ENCODE results near the gene ACSF3. TPM values are rescaled to one million over a fixed set of nuclear protein-coding genes. Genes with fewer than 3 reads are reported as not detected.
"Not testable (repeated sequence)": the region's sequence is repeated elsewhere in the genome, so short reads cannot be mapped to it uniquely, and the experiment has no call there.

Gene ACSF3
- total and polyA plus RNA-seq, 2 experiments from 2014 or later, result 27.6 to 32.2 TPM

DNA sequence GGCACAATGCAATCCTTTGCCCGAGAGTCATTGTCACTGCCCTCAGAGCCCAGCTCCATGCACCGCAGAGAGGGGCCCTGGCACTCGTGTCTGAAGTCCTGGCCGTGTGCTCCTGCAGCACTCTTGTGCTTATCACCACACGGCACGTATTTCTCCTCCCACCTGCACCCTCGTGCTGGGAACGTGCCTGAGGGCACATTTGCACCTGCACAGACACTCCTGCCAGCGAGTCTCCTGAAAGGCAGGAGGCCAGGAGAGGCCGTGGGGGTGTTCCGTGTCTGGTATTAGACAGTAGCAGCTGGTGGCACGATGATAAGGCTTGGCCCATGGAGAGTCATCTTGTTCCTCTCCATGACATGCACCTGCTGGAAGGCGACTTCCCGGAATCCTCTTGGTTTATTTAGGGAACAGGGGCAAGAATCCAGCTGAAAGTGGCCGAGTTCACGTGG is 3.4 kb upstream of the ACSF3 start:
- Histone ChIP-seq H3K36me3 (no peaks in the 10 kb centered on the region), H3K27ac (no peak overlapping the region), H3K9me3 (ENCODE audit: low read depth) (no peaks in the 10 kb centered on the region), H3K4me1 (ENCODE audit: low read depth) (peaks cover 8% of the 10 kb centered on the region), H3K27me3 (peaks cover 15% of the 10 kb centered on the region), H3K4me3 (no peak overlapping the region)
- TF ChIP-seq, protein P1, sequence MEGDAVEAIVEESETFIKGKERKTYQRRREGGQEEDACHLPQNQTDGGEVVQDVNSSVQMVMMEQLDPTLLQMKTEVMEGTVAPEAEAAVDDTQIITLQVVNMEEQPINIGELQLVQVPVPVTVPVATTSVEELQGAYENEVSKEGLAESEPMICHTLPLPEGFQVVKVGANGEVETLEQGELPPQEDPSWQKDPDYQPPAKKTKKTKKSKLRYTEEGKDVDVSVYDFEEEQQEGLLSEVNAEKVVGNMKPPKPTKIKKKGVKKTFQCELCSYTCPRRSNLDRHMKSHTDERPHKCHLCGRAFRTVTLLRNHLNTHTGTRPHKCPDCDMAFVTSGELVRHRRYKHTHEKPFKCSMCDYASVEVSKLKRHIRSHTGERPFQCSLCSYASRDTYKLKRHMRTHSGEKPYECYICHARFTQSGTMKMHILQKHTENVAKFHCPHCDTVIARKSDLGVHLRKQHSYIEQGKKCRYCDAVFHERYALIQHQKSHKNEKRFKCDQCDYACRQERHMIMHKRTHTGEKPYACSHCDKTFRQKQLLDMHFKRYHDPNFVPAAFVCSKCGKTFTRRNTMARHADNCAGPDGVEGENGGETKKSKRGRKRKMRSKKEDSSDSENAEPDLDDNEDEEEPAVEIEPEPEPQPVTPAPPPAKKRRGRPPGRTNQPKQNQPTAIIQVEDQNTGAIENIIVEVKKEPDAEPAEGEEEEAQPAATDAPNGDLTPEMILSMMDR (IDR thresholded peaks at IDR 0.05; ENCODE audit: low read depth, low read length), result no peak
- DNase-seq (ENCODE audit: low read depth in 1 of 2, low spot score in 1 of 2), result no peak

DNA sequence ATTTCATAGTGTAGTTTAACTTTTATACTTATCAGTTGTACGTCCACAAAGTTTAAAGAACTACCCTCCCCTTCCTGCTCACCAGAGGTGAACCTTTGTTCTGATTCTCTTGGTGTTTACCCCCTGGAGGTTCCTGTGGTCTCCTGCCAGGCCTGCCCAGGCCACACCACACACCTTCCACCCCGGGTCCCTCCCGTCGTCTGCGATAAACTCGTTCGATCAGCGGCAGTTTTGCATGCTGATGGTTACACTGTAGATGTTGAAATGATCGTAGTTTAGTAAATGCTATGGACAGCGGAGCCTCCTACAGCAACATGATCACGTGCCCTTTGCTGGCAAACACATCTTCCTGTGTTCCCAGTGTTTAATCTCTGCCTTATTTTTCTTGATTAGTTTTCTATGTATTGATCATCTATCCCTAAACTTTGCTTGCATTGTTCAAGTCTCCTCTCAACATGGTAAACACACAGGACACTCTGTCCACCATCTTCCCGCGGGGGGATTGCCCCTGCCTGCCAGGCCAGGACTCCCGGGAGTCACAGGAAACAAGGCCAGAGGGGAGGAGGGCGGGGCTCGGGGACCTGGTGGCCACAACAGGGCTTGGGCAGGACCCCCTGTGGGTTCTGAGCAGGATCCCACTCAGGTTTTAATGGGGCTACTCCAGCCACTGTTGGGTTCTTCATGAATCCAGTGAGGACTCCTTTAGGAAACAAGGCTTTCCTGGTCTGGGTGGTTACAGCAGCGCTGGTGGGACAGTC is 2.8 kb upstream of the ACSF3 start:
- H3K36me3 ChIP-seq, result no peaks in the 10 kb centered on the region
- H3K4me3 ChIP-seq, result no peak overlapping the region
- peaks cover 15% of the 10 kb centered on the region for H3K27me3 ChIP-seq
- no peaks in the 10 kb centered on the region for H3K9me3 ChIP-seq (ENCODE audit: low read depth)
- peaks cover 8% of the 10 kb centered on the region for H3K4me1 ChIP-seq (ENCODE audit: low read depth)
- H3K27ac ChIP-seq, result no peak overlapping the region
- DNase-seq (ENCODE audit: low read depth in 1 of 2, low spot score in 1 of 2), result no peak
- TF ChIP-seq, protein P1 (IDR thresholded peaks at IDR 0.05; ENCODE audit: low read depth, low read length), result no peak

DNA sequence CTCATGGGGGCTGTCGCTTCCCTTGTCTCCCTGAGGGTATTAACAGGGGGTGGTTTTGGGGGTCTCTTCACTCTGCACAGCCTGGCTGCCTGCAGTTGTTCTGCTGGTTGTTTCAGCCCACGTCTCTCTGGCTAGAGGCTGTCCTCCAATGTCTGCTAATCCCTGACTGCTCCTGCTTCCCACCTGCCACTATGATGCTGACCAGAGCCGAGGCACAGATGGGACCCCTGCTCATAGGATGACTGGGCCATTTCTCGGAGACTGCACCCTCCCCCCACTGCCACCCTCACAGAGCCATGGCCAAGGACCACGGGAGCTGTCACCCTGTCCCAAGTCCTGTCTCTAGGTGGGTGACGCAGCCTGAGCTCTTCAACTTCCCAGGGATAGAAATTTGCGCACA is 1.6 kb upstream of the ACSF3 start:
- Histone ChIP-seq H3K4me3 (no peak overlapping the region), H3K9me3 (ENCODE audit: low read depth) (no peaks in the 10 kb centered on the region), H3K27me3 (peaks cover 15% of the 10 kb centered on the region), H3K4me1 (ENCODE audit: low read depth) (peaks cover 8% of the 10 kb centered on the region), H3K27ac (no peak overlapping the region), H3K36me3 (no peaks in the 10 kb centered on the region)
- TF ChIP-seq, protein P1 (IDR thresholded peaks at IDR 0.05; ENCODE audit: low read depth, low read length), result no peak
- DNase-seq (ENCODE audit: low read depth in 1 of 2, low spot score in 1 of 2), result no peak

DNA sequence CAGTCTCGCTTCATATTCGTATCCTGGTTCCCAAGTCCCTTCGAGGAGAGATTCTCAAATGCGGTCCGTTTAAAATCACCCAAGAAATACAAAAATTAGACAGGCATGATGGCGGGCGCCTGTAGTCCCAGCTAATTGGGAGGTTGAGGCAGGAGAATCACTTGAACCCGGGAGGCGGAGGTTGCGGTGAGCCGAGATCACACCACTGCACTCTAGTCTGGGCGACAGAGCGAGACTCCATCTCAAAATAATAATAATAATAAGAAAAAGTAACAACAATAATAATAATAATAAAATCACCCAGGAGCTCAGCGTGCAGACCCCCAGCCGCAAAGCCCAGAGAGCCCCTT is 425 bp upstream of the ACSF3 start:
- not testable (repeated sequence) for H3K36me3 ChIP-seq; H3K9me3 ChIP-seq (ENCODE audit: low read depth)

DNA sequence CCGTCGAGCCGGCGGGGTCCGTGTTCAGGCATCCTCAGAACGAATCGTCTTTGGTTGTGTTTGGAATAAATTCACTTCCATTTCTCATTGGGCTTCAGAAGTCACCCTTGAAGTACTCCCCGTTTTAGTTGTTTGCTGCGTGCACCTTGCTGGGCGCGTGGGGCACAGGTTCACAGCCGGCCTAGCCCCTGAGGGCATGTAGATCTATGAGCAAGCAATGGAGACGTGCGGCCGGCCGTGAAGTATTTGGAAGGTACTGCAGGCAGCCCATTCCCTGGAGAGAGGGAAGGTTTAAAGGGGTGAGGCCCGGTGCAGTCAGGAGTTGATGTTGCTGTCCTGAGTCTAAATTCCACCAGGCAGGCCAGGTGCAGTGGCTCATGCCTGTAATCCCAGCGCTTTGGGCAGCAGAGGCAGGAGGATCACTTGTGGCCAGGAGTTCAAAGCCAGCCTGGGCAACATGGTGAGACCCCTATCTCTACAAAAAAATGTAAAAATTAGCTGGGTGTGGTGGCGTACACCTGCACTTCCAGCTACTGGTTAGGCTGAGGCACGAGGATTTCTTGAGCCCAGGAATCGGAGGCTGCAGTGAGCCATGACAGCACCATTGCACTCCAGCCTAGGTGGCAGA is 714 bp downstream of the ACSF3 start:
- Histone ChIP-seq H3K27me3 (peaks cover 8% of the 10 kb centered on the region), H3K27ac (no peak overlapping the region), H3K9me3 (ENCODE audit: low read depth) (no peaks in the 10 kb centered on the region), H3K4me1 (ENCODE audit: low read depth) (peaks cover 21% of the 10 kb centered on the region), H3K36me3 (no peaks in the 10 kb centered on the region), H3K4me3 (peak overlapping the region; percentile 84)
- TF ChIP-seq, protein P1 (IDR thresholded peaks at IDR 0.05; ENCODE audit: low read depth, low read length), result no peak
- peak in 1 of 2 donors; percentile 21 for DNase-seq (ENCODE audit: low read depth in 1 of 2, low spot score in 1 of 2)

More for the DNA sequence above, 425 bp upstream of the ACSF3 start:
- Histone ChIP-seq H3K4me3 (peak overlapping the region; percentile 84), H3K4me1 (ENCODE audit: low read depth) (peaks cover 15% of the 10 kb centered on the region), H3K27me3 (peaks cover 15% of the 10 kb centered on the region)
- not testable (repeated sequence) for DNase-seq (ENCODE audit: low read depth in 1 of 2, low spot score in 1 of 2); H3K27ac ChIP-seq

DNA sequence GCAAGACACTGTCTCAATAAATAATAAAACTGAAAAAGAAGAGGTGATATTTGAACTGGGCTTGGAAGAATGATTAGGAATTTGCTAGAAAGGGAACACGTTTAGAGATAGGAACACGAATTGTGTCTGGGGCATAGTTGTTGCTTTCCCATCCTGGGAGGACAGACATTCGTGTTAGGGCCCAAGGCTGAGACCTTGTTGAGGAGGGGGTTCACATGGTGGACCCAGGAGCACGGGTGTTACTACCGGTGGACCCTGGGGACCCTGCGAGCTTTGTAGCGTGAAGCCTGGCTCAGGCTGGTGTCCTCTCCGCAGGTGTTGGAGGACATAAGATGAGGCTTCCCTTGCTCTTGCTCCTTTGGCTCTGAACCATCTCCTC is 1.2 kb downstream of the ACSF3 start:
- H3K4me3 ChIP-seq, result peak overlapping the region; percentile 84
- TF ChIP-seq, protein P1 (IDR thresholded peaks at IDR 0.05; ENCODE audit: low read depth, low read length), result no peak
- no peaks in the 10 kb centered on the region for H3K36me3 ChIP-seq
- H3K27me3 ChIP-seq, result peaks cover 3% of the 10 kb centered on the region
- no peak overlapping the region for H3K27ac ChIP-seq
- no peak for DNase-seq (ENCODE audit: low read depth in 1 of 2, low spot score in 1 of 2)
- H3K9me3 ChIP-seq (ENCODE audit: low read depth), result no peaks in the 10 kb centered on the region
- H3K4me1 ChIP-seq (ENCODE audit: low read depth), result peaks cover 21% of the 10 kb centered on the region
